ENCODE data around the gene TADA2B.
"Not testable (repeated sequence)": the region's sequence is repeated elsewhere in the genome, so short reads cannot be mapped to it uniquely, and the experiment has no call there.

The TADA2B gene

DNA sequence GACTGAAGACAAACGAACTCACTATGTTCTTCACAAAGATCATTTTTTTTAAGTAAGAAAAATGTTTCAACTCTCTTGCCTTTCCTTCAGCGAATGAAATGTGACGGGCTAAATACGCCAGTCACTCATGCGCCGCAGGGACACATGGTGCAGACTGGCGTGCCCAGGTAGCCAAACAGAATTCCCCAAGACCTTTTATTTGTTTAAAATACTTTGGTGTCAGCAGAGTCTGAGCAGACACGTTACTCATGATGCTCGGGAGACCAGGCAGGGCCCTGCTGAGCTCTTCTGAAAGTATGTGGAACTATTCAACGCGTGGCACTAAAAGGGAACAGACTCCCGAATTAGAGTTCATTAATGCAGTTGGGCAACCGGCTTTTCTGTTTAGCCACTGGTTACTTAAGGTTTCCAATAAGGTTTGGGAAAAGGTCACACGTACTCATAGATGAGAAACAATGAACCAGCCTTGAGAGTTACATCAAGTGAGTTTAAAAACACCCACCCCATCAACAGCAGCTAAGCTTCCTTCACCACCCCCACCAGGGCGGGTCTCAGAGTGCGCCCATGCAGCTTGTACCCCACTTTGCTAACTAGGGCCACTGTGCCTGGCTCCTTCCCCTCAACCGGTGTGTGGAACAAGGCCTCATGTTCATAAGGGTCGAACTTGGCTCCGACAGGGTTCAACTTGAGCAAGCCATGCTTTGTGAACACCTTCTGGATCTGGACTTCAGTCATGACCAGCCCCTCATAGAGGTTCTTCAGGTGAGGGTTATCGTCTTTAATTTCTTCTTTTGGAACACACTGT, 17.4 kb downstream of the TADA2B start:
- no peak for DNase-seq

DNA sequence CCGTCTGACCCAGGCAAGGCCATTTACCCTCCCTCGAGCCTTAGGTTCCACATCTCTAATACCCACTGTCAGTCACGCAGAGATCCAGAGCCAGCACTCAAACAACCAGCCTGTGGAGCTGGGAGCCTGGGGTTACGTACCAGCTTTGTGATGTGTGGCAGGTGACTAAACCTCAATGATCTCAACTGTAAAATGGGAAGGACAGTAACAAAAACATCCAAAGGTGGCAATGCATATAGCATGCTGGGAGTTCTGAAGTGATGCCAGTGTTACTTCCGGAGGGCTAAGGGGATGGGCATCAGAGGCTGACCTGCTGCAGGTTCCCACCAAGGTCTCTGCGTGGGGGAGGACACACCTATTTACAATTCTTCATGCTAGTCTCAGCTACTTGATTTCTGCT, 18.6 kb downstream of the TADA2B start:
- no peak for DNase-seq

DNA sequence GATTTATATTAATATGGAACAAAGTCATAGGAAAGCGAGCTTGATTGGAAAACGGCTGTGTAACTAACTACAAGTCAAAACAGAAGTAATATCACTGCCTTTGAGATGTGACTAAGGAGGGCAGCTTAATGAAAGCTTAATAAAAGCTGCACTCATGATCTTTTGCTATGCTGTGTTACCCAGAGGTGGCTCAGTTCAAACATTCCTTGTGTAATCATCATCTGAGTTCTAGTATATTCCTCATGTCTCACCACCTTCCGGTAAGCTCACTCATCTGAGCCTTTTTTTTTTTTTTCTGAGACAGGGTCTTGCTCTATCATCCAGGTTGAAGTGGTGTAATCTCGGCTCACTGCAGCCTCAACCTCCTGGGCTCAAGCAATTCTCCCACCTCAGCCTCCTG, 19.6 kb downstream of the TADA2B start:
- no peak for DNase-seq

DNA sequence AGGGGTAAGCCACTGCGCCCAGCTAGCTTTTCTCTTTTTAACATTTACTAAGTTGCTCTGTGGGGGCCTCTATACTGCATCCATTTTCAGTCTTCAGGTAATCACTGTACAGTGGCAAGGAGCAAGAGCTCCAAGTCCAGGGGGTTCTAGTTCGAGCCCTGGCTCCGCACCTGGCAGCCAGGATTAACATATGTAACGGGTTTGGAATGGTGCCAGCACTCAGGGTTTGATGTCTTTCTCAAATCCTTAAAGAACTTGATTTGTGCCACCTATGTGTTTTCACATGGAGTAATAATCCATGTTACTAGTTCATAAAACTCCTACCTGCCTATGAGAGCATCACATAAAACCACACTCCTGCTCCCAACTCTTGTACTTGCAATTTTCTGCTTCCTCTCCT, 20.2 kb downstream of the TADA2B start:
- DNase-seq = no peak

DNA sequence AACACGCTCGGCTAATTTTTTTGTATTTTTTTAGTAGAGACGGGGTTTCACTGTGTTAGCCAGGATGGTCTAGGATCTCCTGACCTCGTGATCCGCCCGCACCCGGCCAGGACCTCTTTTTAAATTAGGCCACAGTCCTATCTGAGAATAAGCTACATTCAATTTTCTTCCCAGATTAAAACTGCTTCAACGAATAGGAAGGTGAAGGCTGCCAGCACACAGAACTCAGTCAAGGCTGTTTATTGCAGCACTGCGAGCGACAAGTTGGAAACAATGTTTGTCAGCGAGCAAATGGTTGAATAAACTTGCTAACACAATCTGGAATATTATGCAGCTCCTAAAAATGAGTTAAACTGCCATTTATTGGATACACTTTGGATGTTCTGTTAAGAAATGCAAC, 22.8 kb downstream of the TADA2B start:
- DNase-seq = no peak

DNA sequence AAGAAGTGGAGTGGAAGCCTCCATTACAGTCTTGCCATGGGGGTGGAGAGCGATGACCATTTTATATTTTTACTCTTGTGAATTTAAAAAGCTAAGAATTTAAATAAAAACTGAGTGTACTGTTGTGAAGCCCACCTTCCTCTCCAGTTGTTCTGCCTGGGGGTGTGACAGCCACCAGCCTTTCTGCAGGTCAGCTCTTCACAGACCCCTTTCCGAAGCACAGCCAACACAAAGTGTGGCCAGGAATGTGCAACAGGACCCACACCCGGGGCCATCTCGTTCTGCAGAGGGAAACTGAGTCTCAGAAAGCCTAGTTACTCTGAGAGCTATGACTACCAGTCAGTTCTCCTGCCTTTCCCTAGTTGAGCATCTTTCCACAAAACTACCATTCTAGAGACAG, 23.3 kb downstream of the TADA2B start:
- DNase-seq = no peak

DNA sequence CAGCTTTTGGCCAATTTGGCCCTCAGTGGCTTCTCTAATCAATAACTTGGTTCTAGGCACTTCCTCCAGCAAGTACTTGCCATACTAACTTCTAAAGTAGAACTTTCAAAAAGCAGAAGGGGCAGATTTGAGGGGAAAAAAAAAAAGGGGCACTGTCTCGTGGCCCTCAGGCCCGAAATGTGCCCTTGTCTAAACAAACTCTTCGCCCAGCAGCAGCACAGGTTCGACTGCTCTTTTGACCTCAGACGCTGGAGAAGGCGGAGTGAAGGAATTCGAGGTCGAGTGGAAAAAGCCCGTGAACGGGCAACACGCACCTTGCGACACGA, 23.9 kb downstream of the TADA2B start:
- no peak for DNase-seq

DNA sequence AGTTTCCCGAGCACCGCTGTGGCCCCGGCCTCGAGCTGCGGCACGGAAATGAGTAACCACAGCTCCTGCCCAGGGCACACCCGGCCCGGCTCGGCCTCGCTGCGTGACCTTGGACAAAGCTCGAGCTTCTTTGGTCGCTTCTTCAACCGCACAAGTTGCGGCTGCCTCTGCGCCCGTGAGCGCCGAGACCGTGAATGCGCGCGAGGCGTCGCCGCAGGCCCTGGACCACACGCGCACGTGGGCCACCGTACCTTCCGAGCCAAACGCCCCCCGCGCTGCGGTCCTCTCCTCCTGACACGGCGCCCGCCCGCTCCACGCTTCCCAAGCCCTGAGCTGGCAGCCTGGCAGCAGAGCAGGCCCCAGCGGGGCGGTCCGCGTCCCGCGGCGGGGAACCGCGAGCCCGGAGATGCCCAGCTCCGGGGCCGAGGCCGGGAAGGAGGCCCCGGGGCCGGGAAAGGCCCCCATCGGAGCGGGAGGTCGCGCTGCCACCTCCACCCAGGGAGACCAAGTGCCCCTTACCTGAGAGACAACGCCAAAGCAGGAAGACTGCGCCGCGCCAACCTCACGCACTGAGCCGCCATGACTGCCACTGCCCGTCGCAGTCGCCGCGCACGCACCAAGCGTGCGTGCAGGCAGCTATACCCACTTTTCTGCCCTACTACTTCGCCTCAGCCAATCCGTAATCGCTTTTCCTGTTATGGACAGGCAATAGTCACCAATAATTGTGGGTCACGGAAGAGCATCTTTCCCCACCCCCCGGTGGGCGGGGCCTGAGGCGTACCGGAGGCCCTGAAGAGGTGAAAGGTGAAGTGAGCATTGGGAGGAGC, 24.5 kb downstream of the TADA2B start, which contains the start of gene GRPEL1:
Gene GRPEL1 (minus strand): TSS at position 613 of the 827 bp plus-strand sequence. CDS start 32 bp downstream, at position 581.
- peak; percentile 99 to 100 for DNase-seq

DNA sequence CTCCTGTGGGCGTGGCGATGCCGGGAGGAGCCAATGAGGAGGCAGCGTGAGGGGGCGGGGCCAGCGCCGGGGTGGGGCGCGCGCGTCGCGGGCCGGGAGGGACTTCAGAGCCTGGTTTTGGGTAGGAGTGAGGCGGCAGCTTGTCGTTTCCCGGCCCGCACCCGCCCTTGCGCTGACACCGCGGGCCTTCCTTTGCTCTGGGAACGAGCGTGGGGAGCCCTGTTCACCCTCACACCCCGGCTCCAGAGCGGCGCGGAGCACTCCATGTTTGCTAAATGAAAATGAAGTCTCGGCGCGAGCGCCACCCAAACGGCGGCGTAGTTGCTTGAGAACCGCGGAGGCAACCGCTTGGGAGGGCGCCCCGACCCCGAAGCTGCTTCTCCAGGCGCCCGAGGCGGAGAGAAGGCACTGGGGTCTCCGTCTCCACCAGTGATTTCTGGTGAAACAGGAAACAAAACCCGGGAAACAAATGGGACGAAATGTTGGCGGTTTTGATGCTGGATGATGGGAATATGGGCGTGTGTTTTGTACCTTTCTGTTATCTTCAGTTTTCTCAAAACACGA, 25.2 kb downstream of the TADA2B start:
- DNase-seq = no peak

DNA sequence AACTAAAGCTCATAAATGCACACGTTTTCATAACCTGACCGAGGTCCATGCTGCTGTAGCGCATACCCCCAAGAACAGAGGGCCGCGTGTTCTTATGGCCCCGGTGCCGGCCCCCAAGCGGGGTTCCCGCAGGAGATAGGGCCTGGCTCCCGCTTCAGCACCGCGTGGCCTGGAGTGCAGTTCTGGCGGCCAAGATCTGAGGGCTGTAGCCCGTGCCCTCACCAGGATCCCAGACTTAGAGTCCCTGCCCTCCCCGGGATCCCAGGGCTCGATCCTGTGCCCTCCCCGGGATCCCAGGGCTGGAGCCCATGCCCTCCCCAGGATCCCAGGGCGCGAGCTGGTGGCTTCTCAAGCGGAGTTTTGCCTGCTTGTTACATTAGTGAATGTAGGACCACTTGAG, 25.7 kb downstream of the TADA2B start:
- DNase-seq = no peak

DNA sequence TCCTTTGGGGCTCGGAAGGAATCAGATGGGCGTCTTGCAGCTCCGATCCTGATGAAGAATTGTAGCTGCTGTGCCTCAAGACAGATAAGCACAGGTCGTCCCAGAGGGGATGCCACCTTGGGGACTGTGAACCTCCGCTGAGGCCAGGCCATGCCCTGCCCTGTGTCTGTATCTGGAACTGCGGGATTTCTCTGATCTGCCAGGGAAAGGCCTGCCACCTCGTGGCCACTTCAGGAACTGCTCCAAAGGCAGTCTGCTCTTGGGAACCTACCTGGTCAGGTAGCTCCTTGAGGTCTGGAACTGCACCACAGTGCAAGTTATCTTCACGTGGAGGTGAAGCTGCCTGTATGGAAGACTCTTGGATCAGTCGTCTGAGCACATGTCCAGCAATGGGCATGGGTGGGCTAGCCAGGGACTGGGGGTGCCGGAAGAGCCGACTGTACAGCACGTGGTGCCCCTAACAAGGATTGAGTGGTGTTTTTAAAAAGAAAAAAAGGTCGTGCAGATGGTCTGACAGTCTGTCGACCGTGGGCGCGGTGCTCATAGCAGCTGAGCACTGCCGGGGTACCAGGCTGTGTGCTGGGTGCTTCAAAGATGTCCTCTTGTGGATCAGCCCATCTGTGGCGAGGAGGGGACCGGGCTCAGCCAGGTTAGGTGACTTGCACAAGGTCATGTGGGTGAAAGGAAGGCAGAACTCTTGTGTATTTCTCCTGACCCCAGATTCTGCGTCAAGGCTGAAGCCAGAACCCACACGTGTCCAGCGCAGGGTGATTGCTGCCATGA, 27.7 kb downstream of the TADA2B start:
- peak; percentile 85 to 88 for DNase-seq

DNA sequence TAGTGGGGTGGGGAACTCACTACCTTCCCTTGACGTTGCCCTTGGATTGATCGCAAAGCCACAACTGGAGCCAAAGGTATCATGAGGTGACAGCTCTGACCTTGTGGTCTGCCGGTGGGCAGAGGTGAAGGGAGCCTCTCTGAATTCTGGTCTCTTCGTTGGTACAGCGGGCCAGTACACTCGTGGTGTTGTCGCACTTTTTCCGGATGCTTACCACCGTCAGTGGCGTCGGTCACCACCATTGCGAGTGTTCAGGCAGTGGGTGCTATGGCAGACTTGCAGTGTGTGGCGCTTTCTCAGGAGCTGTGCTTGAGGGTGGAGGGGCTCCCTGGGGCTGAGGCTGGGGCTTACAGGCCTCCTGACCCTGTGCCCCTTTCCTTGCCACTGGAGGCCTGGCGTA, 29.9 kb downstream of the TADA2B start:
- no peak for DNase-seq

DNA sequence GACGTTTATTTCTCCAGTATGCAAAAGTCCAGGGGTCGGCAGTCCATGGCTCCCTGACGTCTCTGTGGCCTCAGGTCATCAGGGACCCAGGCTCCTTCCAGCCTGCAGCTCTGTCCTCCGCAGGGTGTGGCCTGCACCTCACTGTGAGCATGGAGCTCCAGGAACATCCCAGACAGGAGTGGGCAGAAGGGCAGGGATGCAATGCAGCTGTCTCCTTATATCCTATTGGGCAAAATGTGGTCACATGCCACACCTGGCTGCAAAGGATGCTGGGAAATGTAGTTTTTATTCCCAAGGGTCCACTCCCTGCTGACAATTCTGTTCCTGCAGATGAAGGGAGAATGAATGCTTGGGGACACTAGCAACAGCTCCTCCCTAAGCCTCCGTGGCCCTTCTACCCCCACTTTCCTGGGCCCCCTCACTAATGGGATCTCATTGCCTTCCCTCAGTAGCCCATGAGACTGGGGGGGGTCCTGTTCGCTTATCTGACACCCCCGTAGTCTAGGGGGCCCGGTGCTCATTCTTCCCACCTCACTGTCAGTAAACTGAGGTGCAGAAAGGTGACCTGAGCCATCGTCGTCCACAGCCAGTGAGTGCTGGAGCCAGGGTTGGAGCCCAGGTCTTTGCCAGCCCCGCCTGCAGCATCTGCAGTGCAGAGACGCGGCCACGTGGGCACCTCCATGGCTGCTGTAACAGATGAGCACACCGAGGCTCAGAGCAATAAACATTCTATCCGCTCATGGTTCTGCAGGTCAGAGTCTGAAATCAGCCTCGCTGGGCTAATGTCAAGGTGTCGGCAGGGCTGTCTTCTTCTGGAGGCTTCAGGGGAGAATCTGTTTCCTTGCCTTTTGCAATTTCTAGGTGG, 30.6 kb downstream of the TADA2B start:
- peak in 1 of 2 donors; percentile 39 for DNase-seq

DNA sequence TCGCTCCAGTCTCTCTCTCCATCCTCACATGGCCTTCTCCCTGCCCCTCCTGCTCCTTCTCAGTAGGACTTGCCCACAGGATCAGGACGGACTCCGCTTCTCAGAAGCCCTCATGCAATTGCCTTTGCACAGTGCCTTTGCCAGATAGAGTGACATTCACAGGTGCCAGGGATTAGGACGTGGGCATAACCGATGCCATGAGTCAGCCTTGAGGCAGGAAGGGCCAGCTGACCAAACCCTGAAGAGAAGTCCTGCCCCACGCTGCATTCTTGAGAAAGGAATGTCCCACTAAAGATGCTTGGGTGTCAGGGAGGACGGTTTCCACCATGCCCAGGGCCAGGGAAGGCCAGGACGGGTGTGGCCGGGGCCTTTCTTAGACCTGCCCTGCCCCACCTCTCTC, 31.3 kb downstream of the TADA2B start:
- DNase-seq = no peak

DNA sequence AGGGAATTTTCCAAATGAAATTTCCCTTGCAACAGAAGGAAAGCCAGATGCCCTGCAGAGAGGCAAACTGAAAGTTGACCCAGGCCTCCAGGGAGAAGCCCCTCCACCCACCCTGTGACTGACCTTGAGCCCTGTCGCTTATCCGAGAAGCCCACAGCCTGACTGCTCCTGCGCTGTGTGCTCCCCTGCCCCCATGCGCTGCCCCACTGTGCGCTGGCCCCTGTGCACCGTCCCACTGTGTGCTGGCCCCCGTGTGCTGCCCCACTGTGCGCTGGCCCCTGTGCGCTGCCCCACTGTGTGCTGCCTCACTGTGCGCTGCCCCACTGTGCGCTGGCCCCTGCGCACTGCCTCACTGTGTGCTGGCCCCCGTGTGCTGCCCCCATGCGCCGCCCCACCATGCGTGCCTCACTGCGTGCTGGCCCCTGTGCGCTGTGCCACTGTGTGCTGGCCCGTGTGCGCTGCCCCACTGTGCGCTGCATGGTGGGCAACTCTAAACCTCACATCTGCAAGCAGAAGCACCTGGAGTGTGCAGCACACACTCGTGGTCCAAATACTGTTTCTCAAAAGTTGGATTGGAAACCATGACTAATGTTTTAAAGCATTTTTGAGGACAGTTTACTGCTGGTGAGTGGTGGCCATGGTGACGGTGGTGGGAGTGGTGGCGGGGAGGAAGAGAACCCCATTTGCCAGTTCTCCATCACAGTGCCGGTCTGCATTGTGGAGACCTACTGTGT, 33.0 kb downstream of the TADA2B start:
- no peak for DNase-seq

DNA sequence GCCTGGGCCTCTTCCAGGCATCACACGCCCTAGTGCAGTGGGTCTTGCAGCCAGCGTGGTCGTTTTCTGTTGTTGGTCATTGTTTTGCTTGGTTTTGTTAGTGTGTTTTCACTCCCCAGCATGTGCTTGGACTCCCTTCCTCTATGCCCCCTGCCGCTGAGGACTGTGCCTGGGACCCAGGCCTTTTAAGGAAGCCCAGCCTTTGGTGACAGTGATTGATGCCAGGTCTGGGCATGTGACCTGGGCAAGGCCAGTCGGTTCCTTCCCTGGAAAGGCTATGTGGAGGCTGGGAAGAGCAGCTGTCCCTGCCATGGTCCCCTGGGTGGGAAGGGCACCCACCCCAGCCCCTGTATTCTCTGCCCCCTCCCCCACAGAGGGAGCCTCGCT, 33.5 kb downstream of the TADA2B start:
- no peak for DNase-seq

DNA sequence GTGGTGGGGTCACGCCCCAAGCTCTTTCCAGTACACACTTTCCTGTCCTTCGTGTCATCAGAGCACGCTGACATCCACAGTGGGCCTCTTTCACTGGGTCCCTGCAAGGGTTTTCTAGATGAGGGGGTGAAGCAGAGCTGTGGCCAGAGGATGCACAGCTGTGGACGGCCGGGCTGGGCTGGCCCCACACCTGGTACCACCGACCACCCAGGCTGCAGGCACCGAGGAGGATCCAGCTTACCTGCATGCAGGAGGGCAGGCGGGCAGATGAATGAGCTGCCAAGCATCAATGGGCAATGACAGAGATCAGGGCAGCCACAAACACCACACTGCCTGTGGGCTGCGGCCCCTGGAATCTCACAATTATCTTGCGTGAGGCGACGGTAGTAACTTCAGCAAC, 34.2 kb downstream of the TADA2B start:
- no peak for DNase-seq

DNA sequence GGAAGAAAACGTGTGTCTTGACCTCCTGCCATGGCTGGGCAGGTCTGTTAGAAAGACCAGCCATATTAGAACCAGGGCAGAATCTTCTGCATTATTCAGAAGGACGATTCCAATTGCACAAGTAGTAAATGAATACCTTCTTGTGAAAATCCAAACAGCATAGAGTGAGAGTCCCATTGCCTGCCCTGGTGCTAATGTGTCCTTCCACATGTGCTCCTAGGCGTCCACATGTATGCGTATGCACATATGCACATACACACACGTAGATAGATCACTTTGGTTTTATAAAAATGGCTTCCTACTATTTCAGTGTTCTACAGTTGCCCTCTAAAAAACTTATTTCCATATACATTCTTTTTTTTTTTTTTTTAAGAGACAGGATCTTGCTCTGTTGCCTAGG, 34.9 kb downstream of the TADA2B start:
- no peak for DNase-seq

DNA sequence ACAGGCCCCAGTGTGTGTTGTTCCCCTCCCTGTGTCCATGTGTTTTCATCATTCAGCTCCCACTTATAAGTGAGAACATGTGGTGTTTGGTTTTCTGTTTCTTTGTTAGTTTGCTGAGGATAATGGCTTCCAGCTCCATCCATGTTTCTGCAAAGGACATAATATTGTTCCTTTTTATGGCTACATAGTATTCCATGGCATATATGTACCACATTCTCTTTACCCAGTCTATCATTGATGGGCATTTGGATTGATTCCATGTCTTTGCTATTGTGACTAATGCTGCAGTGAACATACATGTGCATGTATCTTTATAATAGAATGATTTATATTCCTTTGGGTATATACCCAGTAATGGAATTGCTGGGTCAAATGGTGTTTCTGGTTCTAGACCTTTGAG, 36.3 kb downstream of the TADA2B start:
- DNase-seq = not testable (repeated sequence)

DNA sequence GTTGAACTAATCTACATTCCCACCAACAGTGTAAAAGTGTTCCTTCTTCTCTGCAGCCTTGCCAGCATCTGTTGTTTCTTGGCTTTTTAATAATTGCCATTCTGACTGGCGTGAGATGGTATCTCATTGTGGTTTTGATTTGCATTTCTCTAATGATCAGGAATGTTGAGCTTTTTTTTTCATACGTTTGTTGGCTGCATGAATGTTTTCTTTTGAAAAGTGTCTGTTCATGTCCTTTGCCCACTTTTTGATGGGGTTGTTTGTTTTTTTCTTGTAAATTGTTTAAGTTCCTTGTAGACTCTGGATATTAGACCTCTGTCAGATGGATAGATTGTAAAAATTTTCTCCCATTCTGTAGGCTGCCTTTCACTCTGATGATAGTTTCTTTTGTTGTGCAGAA, 36.7 kb downstream of the TADA2B start:
- not testable (repeated sequence) for DNase-seq
